Measurements from ENCODE around the gene PLCB2.

The PLCB2 gene

DNA sequence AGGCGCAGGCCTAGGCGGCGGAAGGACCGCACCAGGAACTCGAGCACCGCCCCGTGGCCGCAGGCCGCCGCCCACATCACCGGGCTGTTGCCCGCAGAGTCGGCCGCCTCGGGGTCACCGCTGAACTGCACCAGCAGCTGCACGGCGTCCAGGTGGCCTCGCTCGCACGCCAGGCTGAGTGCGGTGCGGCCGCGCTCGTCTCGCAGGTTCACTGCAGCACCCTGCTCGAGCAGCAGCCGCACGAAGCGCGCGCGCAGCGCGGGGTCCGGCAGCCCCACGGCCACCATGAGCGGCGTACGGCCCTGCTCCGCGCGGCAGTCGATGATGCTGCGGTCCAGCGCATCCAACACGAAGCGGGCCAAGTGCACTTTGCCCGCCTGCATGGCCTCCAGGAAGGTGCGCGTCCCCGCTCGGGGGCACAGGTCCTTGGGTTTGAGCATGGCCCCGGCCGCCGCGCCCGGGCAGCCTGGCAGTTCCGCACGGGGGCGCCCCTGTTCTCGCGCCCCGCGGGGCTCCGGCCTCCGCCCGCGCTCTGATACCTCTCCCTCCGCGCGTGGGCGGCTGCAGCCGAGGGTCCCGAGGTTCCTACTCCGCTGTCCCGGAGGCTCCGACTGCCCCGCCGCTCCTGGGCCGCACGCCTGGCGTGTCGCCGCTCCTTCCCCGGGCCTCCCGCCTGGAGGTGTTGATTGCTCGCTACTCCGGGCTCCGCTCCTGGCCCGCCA lies 25.4 kb downstream of the PLCB2 start:
- no peak for DNase-seq

DNA sequence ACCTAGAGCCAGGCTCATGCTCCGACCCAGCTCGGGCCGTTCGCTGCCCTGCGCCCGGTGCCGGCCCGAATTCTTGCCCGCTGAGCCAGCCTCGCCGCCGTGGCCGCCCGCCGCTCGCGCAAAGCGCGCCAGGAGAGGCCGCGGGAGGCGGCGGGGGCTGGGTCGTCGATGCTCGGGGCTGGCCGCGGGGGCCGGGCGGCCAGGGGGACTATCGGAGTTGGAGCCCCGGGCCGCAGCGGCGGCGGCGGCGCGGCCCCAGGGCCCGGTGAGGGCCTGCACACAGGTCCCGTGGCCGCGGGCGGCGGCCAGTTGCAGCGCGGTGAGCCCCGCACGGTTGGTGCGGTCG lies 26.0 kb downstream of the PLCB2 start:
- no peak for DNase-seq

DNA sequence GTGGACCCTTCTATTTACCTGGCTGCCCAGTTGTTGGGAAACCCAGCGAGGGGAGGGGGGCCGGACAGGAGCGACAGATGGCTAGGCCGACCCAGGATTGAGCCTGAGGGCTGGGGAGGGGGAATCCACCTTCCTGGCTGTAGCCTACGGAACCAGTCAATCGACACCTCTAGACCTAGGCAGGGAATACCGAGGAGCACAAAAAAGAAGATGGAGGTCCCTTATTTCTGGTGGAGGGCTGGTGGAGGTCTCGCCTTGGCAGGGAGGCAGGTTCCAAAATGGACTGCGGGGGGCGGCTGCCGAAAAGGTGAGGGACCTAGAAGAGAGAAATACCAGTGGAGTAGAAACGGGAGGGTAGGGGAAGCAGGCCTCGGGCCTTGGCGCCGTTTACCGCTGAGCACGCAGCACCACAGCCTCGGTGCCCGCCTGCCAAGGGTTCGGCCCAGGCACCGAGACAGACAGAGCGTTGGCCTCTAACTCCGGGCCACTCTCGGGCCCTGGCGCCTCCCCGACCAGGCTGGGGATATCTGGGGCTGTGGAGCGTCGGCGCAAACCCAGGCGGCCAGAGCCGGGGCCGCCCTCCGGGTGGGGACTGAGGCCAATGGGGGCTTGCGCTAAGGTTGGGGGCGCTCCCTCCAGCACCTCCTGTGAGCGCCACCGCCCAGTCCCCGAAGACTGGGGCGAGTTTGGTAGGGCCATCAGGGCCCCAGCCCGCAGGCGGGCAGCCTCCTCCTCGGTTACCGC lies 26.5 kb downstream of the PLCB2 start:
- DNase-seq, result no peak

DNA sequence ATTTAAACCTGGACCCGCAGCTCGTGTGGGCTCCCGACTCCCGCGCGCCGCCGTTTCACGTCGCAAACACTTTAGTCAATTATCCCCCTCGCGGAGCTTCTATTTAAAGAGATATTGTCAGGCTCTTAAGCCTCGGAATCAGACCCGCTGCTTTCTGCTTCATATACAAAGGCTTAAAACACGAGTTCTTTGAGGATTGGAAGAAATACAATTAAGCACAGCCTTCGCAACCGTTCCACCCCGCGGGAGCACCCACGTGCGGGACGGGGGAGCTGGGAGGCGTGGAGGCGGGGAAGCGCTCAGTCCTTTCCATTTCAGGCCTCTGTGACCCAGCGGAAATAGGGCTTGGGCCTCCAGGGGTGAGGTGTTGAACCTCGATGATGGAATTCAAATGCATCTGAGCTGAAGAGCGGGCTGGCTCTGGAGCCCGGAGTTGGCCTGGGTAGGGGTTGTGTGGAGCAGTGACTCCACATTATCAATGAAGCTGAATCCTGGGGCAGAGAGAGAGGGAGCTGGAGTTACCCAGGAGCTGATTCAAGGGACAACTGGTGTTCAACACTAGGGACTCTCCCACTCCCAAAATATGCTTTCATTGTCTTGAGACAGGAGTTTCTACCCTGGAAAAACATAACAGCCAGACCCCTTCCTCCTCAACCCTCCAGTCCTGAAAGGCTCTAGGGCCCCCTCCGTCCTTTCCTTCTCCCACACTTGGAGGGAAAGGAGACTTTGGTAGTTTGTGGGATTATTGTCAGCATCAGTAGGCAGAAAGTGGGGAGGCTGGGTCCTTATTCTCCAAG lies 27.3 kb downstream of the PLCB2 start:
- DNase-seq, result no peak

DNA sequence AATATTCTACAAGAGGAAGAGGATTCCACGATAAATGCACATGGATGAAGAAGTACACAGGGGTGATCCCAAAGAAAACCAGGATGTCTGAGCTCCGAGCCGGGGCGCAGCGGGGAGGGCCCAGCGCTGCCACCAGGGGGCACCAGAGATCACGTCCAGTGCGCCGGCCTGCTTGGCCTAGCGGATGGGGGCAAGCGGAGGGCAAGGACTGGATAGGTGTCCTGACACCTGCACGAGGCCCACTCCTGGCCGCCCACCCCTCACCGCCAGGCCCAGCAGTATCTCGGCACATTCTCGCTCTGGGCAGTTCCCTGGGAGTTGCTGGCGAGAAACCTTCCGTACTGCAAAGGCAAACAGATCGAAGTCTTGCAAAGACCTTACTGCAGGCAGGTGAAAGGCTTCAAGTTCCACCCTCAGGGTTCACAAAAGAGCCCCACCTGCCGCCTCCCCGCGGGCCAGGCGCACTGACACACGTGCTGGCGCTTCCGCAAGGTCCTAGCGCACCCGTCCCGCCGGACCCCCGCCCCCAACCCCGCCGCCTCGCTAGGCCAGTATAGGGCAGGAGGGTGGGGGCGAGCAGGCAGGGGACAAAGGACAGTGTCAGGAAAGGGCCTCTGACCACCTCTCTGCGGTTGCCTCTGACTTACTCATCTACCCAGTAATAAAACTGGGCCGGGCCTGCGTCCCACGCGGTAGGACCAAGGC lies 28.1 kb downstream of the PLCB2 start:
- no peak for DNase-seq

DNA sequence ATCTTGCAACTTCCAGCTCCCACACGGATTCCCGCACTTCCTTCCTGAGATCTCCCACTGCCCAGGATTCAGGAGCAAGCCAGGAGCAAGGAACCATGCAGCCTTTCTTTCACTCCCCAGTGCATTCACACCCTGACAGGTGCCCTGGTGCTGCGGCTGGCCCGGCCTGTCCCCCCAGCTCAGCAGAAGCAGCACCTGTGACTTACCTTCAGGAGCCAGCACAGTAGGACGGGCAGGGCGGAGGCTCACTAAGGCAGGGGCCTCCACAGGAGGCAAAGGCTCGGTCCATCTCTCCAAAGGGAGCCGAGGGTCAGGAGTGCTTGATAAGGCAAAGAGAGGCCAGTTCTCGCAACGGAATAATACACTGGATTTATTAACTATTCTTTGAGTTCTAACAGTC lies 29.7 kb downstream of the PLCB2 start:
- DNase-seq, result no peak

DNA sequence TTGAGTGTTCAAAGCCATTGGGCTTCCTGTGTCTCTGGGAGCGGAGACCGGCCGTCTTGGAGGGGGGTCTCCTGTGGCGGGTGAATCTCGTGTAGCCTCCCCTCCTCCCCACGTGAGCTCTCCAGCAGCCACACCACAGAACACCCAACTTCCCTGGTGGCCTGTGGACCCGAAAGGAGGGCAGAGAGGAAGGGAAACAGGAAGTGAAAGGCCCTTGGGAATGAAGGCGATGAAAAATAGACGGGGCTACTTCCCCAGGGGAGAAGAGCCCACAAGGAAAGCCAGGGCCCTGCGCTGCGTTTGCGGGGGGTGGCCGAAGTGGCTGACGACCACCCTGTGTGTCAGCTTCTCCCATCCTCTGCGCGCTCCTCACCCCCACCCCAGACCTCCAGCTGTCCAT lies 30.3 kb downstream of the PLCB2 start:
- DNase-seq, result no peak

DNA sequence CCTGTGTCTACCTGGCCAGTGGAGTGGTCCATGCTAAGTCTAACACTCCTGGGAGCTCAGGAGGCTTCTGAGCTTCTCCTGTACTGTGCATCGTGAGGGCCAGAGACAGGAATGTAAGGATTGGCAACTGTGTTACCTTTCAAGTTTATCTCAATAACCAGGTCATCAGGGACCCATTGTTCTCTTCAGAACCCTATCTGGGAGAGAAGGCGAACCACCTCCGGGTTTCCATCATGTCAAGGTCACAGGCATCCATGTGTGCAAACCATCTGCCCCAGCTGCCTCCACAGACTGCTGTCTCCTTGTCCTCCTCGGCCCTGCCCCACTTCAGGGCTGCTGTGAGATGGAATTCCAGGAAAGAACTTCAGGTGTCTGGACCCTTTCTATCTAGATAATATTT lies 30.8 kb downstream of the PLCB2 start:
- no peak for DNase-seq

DNA sequence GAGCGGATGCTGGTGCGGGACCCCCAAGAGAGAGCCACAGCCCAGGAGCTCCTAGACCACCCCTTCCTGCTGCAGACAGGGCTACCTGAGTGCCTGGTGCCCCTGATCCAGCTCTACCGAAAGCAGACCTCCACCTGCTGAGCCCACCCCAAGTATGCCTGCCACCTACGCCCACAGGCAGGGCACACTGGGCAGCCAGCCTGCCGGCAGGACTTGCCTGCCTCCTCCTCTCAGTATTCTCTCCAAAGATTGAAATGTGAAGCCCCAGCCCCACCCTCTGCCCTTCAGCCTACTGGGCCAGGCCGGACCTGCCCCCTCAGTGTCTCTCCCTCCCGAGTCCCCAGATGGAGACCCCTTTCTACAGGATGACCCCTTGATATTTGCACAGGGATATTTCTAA lies 31.8 kb downstream of the PLCB2 start:
- no peak for DNase-seq

DNA sequence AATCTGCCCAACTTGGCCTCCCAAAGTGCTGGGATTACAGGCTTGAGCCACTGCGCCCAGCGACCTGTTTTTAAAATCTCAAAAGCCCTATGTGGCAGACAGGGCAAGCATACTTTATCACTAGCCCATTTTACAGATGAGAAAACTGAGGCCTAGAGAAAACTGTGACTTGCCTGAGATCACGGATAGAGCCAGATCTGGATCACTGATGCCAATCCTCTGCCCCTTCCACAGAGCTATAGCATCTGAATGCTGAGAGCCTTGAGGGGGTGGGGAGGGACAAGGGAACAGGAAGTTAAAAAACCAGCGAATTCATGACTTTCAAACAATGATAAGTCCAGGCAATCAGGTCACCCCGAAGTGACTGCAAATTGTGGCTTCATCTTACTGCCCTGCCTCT lies 32.2 kb downstream of the PLCB2 start:
- DNase-seq, result no peak

DNA sequence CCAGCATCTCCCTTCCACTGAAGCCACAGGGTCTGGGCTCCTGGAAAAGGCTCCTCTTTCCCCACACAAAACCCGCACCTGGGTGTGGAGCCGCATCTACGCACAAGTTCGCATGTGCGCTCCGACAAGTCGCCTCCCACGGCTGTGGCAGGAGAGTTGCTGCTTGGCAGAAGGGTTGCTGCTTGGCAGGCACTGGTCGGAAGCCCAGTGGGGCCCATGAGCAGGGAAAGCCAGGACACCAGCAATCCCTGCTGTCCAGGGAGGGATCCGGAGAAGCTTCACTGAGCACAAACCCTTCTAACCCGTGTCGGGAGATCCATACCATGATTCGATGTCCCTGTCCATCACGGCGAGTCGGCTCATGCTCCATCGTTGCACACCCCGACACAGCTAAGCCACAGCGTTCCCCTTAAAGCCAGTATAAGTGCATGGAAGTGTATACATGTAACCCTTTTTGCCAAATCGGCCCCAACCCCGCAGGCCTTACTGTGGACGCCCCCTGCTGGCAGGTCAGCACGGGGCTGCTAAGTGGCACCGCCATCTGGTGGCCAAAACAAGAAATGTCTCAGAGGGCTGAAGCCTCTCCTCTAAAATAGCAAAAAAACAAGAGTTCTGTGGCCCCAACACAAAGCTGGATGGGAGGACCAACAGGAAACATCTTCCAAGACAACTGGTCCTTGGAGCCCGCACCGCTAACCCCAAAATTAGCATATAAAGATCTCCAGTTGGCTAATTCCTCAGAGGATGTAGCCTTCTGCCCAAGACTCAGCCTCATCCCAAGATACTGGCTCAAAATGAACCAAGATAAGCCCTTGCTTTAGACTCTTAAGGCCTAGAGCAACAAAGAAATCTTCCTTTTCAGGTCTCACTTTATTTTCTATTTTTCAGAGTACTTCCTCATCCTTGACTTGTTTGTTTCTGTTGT lies 33.1 kb downstream of the PLCB2 start:
- no peak for DNase-seq

DNA sequence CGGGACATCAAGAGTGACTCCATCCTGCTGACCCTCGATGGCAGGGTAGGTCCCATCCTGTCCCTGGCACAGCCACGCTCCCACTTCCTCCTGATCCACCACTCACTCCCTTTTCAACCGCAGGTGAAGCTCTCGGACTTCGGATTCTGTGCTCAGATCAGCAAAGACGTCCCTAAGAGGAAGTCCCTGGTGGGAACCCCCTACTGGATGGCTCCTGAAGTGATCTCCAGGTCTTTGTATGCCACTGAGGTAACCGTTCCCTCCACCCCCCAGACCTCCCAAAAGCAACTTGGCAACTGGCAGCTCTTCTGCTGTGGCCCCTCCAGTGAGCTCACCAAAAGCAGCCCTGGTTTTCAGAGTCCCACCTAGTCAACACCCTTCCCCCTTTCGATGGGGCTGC lies 34.3 kb downstream of the PLCB2 start:
- DNase-seq, result no peak

DNA sequence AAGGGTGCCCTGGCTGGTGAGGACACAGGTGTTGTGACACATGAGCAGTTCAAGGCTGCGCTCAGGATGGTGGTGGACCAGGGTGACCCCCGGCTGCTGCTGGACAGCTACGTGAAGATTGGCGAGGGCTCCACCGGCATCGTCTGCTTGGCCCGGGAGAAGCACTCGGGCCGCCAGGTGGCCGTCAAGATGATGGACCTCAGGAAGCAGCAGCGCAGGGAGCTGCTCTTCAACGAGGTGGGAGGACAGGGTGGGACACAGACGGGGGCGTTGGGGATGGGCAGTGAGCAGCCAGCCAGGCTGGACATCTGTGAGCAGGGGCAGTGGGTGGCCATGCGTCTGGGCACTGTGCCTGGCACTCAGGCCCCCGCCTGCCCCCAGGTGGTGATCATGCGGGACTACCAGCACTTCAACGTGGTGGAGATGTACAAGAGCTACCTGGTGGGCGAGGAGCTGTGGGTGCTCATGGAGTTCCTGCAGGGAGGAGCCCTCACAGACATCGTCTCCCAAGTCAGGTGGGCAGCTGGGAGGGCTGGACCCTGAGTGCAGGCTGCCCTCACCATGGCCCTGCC lies 35.2 kb downstream of the PLCB2 start:
- no peak for DNase-seq

DNA sequence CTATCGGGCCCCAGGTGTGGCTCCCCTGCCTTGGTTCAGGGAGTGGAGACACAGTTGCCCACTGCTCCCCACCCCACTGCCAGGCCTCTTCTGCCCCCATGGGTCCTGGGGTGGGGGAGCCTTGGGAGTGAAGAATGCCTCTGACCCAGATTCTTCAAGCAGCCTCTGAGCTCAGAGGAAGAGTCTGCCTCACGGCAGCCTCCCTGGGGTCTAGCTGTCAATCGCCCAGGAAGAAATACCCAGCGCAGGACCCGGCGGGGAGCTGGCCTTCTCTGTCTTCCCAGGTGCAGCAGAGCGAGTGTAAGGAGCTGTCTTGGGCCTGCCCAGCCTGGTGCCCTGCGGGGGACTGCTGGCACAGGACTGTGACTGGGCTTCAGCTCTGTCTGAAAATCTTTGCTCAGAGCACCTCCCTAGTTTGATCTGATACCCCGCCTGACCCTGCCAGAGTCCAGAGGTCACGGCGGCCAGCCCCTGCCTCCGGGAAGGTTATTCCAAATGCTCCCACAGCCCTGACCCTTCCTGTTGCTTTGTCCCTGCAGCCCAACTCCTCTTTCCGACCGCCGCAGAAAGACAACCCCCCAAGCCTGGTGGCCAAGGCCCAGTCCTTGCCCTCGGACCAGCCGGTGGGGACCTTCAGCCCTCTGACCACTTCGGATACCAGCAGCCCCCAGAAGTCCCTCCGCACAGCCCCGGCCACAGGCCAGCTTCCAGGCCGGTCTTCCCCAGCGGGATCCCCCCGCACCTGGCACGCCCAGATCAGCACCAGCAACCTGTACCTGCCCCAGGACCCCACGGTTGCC lies 35.9 kb downstream of the PLCB2 start:
- DNase-seq, result no peak

DNA sequence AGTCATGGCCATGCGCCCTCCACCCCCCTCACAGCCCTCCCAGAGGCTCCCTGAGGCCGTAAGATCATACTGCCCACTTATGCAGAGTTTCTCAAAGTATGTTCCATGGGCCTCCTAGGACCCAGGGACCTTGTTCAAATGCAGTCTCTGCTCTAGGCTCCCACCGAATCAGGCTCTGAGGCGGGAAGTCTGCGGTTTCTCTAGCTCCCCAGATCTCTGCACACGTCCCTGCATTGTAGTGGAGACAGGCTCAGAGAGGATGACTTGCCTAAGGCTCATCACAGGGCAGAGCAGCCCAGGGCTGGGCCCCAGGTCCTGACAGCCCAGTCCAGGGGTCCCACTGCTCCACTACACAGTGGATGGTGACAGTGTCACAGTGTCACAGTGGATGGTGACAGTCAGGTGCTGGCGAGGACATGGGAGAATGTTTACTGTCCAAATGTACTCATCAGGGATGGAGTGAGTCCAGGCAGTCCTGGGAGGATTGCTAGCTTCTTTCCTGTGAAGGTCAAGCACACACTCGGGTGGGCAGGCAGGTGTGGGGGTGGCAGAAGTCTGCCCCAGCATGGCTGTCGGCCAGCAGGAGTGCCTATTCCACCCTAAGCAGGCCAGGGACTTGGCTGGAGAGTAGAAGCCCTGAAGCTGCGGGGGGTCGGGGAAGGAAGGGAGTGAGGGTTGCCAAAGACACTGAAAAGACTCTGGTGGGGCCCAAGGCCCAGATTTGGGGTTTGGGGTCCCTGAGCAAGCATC lies 37.3 kb downstream of the PLCB2 start:
- DNase-seq, result no peak

DNA sequence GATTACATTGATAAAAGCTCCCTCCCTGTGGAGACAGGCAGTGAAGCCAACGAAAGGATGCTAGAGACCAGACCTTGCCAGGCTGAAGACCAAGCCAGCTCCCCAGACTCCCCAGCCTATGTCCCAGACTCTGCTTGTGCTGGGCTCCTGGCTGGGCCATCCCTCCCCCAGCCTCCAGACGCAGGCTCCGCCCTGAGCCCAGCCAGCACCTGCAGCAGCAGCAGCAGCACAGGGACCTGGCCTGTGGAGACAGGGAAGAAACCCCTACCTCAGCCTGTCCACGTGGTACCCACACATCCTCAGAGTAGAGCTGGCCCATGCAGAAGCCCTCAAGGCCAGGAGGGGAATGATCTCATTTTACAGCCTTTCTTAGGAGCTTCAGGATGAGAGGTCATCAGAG lies 38.1 kb downstream of the PLCB2 start:
- DNase-seq, result no peak

DNA sequence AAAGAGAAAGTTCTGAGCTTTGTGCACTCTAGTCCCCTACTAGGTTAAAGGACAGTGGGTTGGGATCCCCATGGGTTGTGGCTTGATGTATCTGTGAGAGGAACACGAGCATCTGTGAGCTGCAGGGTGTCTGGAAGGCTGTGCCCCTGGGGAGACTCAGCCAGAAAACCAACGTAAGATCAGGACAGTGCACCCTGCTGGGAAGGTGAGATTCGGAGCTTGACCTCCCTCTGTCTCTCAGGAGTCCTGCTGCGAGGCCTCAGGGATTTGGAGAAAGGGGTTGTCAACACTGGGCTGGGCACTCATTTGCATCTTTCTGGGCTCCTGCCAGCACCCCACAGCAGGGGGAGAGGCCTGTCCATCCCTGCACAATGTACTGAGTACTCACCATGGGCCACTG lies 40.1 kb downstream of the PLCB2 start:
- no peak for DNase-seq

DNA sequence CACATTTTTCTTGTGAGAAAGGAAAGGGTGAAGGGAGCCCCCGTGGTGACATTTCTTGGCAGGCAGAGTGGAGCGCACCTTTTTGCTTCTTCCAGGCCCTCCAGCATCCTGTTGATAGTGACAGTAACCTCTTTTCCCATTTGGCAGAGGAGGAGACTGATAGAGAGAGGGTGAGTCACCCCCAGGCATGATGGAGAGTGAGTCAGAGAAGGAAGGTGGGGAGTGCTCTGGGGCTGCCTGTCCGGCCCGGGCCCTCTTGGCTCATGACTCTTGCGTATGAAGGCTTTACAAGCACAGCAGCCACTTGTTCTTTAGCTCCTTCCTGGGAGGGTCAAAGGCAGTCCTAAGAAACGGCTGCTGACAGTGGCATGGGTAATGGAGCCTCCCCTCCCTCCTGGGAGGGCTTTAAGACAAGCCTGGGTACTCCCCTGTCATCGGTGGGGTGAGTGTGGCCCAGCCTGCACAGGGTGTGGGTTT lies 40.9 kb downstream of the PLCB2 start:
- no peak for DNase-seq

DNA sequence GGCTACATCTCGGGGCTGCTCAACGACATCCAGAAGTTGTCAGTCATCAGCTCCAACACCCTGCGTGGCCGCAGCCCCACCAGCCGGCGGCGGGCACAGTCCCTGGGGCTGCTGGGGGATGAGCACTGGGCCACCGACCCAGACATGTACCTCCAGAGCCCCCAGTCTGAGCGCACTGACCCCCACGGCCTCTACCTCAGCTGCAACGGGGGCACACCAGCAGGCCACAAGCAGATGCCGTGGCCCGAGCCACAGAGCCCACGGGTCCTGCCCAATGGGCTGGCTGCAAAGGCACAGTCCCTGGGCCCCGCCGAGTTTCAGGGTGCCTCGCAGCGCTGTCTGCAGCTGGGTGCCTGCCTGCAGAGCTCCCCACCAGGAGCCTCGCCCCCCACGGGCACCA lies 41.9 kb downstream of the PLCB2 start:
- no peak for DNase-seq

DNA sequence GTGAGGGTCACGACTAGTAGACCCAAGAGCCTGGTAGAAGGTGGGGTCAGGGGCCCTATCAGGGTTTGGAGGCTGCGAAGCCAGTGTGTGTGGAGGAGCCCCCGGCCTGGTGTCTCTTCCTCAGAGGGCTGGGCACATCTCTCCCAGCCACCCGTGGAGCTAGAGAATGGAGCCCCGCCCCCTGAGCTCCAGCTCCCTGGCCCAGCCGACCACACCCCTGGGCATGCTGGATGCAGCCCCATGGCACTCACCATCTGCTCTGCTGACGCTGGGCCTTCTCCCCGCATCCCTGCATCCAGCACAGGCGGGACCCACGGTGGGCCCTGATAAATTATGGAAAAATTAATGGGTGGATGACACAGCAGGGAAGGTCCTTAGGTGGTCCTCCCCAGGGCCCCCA lies 42.4 kb downstream of the PLCB2 start:
- DNase-seq, result no peak
